DMS 273 (cell line): ENCODE data around the gene CELF1.

Source experiments
- DNase-seq: peaks from one replicate; lab custom pipeline; 2025; ENCODE audit not compliant: unreplicated experiment; lab: John Stamatoyannopoulos, UW

The CELF1 gene

GRCh38 chr11:47552566-47553405 is at the start of gene CELF1:
Gene CELF1 (minus strand): TSS chr11:47553132. CDS start chr11:47499523, 53,609 bp downstream.
- peak; percentile 95 for DNase-seq

- peak; percentile 26 for DNase-seq
These were observed 47.0 kb upstream of the CELF1 start for GRCh38 chr11:47599902-47600301.

- DNase-seq, result no peak
These were observed 43.0 kb upstream of the CELF1 start for GRCh38 chr11:47595967-47596366.

- peak; percentile 10 for DNase-seq
These were observed 42.1 kb upstream of the CELF1 start for GRCh38 chr11:47595029-47595428.

GRCh38 chr11:47593934-47594855 is 41.3 kb upstream of the CELF1 start, which contains the start of gene C1QTNF4:
Gene C1QTNF4 (minus strand): TSS chr11:47594411. CDS start chr11:47590810, 3,601 bp downstream.
- DNase-seq, result no peak

GRCh38 chr11:47593492-47593933 is 40.6 kb upstream of the CELF1 start:
- DNase-seq, result no peak

GRCh38 chr11:47592970-47593369 is 40.0 kb upstream of the CELF1 start:
- no peak for DNase-seq

- DNase-seq, result no peak
These were observed 39.3 kb upstream of the CELF1 start for GRCh38 chr11:47592251-47592650.

- no peak for DNase-seq
These were observed 38.8 kb upstream of the CELF1 start for GRCh38 chr11:47591764-47592163.

GRCh38 chr11:47589977-47590861 is 37.3 kb upstream of the CELF1 start:
- DNase-seq, result no peak

- no peak for DNase-seq
These were observed 36.6 kb upstream of the CELF1 start for GRCh38 chr11:47589584-47589976.

- DNase-seq, result no peak
These were observed 36.2 kb upstream of the CELF1 start for GRCh38 chr11:47589118-47589517.

GRCh38 chr11:47587723-47588326 is 34.9 kb upstream of the CELF1 start:
- no peak for DNase-seq

- DNase-seq, result no peak
These were observed 34.2 kb upstream of the CELF1 start for GRCh38 chr11:47587039-47587716.

GRCh38 chr11:47586098-47586855 is 33.3 kb upstream of the CELF1 start, which contains the start of gene FAM180B:
Gene FAM180B (plus strand): TSS chr11:47586678. CDS start chr11:47586769, 91 bp downstream.
- DNase-seq, result peak; percentile 9

- DNase-seq, result no peak
These were observed 30.9 kb upstream of the CELF1 start for GRCh38 chr11:47583844-47584243.

- peak; percentile 92 for DNase-seq
These were observed 25.9 kb upstream of the CELF1 start, which contains the start of the genes KBTBD4 and NDUFS3 for GRCh38 chr11:47578524-47579494. Gene KBTBD4 (minus strand): TSS chr11:47578970. CDS start chr11:47578951, 19 bp downstream. Gene NDUFS3 (plus strand): TSS chr11:47579074. CDS start chr11:47579092, 18 bp downstream.
